Stimulated activated CD4-positive, alpha-beta T cell treated with anti-CD3 and anti-CD28 coated beads, Interleukin-1b, Interleukin-23, amount 100 ng/mL, for 24 hours (primary cell): ENCODE measurements around the gene UBL4A.

ENCODE experiments used
- DNase-seq, 4 experiments: peaks; one replicate each; pipeline ENCODE4 v3.0.0-alpha.2; 2020; ENCODE audit warnings: low read depth in 4 of 4, low spot score in 1 of 4

UBL4A gene

DNA sequence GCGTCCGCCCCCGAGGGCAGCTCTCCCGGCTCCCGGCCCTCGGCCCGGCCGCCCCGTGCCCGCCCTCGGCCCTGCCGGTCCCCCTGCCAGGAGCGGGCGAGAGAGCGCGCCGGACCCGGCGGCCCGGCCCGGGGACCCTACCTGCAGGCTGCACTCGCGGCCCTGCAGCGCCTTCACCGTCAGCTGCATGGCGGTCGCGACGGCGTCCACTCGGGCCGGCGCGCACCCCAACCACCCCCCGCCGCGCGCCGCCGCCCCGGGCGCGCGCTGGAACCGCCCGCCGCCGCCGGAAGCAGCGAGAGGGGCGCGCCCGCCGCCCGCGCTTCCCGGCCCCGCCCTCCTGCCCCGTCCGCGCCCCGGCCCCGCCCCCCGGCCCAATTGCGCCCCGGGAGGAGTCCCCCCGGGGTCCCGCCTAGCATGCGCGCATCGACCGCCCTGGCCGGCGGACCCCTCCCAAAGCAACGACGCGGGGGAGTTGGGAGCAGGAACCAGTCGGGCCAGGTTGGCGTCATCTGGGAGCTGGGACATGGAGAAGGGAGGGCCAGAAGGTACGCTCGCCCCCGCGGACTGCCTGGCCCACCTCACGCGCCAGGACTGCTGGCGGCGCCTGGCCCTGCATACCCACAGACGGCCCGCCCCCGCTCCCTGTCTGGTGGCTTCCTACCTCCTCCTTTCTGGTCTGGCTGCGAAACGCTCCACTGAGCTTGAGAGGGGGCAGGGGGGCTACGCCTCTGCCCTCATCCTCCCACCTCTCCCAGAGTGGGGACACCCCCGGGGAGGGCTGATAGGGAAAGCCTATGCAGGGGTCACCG lies at the start of gene UBL4A:
Gene UBL4A, minus strand, starts transcription at position 220 of the 812 bp plus-strand sequence. Its CDS starts 31 bp downstream, at position 189.
- DNase-seq, result peak in 1 of 4 experiments; percentile 51

- no peak for DNase-seq
Measured at GRCh38 chrX:154535892-154536291, 49.5 kb upstream of the UBL4A start.

DNA sequence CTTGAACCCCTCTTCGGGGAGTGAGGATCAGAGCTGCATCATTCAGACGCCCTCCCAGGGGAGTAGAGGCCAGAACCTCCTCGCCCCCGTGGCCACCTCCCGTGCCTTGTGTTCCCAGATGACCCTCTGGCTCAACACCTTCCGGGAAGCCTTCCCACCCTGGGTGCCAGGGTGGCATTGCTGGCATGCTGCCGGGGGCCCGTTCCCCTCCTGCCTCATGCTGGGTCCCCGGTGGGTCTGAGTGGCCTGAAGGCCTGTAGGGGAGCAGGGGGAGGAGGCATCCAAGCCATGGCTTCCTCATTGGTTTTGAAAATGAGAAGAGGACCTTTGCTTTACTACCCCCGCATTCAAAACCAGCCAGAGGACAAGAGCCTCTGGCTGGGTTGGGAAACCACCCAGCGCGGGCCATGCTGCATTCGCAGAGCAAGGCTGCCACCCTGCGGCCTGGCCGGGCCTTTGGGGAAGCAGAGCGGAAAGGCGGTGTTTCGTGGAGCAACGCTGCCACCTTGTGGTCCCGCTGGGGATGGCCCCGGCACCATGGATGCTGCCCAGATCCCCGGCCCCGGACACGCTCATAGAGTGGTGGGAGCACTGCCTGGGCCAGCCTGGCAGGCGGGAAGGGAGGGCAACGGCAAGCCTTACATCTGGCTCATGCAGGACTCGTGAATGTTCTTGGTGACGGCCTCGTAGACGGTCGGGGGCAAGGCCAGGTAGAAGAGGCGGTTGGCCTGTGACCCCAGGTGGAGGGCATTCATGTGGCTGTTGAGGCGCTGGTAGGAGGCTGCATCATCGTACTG lies 48.3 kb upstream of the UBL4A start:
- DNase-seq, result peak; percentile 64 to 91 (median 76)

- DNase-seq, result no peak
Measured at GRCh38 chrX:154532690-154533089, 46.3 kb upstream of the UBL4A start.

DNA sequence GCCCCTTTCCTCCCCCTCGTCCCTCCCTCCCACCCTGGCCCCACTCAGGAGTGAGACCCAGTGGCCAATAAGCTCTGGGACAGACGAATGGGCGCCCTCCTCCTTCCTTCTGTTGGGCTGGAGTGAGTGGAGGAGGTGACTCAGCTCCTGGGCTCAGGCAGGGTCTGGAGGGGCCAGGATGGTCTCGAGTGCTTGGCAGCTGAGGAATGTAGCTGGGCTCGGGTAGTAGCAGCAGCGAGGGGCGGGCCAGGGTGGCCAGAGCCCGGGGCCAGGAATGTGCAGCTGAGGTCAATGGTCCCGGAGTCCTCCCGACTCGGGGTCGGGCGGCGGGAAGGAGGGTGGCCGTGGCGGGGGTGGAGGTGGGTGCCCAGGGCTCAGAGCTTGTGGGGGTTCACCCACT lies 45.2 kb upstream of the UBL4A start:
- DNase-seq, result no peak

GRCh38 chrX:154530286-154530685 lies 43.9 kb upstream of the UBL4A start:
- DNase-seq, result no peak

- no peak for DNase-seq
Measured at GRCh38 chrX:154529206-154529612, 42.8 kb upstream of the UBL4A start.

GRCh38 chrX:154526901-154527675 lies 40.7 kb upstream of the UBL4A start:
- DNase-seq, result peak in 3 of 4 experiments; percentile 33 to 51 (median 36)

DNA sequence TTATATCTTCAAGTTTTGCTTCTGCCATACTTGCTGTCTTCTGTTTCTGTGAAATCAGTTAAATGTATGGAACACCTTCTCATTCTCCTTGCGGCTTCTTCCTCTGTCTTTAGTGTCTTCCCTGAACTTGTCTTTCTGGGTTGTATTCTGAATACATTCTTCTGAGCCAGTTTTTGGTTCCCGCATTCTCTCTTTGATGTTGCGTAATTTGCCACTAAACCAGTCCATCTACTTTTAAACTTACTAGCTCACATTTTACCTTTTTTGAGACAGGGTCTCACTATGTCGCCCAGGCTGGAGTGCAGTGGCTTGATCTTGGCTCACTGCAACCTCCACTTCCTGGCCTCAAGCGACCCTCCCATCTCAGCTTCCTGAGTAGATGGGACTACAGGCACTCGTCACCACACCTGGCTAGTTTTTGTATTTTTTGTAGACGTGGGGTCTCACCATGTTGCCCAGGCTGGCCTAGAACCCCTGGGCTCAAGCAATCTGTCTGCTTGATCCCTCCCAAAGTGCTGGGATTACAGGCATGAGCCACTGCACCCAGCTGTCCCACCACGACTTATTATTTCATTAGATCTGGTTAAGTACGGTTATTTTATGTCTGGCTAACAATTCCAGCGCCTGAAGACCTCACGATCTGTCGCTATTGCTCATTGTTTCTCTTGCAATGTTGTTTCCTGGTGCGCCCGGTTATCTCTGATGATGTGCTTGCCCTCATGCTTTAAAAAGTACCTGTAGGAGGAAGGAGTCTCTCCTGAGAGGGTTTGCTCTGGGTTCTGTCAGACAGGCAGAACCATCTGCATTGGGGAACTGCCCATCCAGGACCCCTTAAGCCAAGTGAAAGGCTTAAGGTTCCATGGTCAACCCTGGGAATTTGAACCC lies 39.4 kb upstream of the UBL4A start:
- no peak for DNase-seq

DNA sequence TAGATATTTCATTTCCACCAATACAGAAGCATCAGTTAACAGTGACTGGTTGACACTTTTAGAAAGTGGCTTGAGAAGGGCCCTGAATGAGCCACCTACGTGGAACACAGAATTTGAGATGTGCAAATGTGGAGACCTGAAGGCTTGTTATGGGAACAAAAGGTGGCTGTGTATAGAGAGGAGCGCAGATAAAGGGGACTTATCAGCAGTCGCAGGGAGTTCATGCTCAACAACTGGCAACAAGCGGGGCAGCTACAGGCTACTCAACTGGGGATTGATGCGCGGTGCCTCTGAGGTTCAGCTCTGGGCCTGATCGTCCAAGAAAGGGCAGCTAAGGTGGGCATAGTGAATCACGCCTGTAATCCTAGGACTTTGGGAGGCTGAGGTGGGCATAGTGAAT lies 33.0 kb upstream of the UBL4A start:
- no peak for DNase-seq

GRCh38 chrX:154517101-154517781 lies 30.8 kb upstream of the UBL4A start:
- no peak for DNase-seq

DNA sequence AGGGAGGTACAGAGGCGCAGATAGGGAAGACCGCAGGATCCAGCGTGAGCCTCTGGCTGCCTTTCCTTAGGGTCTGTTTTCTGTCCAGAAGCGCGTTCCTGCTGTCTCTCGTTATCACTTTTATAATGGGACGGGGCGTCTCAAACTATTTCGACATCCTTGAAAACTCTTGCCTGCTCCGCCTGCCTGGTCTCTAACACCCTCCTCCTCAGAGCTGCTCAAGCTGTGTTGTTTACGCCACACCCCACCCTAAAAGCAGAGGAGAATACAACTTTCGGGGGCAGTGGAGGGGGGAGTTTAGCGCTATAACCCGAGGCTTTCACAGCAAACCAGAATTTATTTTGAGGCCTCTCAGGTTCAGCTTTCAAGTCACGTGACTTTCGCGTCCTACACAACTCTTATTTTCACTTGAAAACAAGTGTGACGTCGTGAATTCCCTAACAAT lies 30.3 kb upstream of the UBL4A start:
- no peak for DNase-seq

DNA sequence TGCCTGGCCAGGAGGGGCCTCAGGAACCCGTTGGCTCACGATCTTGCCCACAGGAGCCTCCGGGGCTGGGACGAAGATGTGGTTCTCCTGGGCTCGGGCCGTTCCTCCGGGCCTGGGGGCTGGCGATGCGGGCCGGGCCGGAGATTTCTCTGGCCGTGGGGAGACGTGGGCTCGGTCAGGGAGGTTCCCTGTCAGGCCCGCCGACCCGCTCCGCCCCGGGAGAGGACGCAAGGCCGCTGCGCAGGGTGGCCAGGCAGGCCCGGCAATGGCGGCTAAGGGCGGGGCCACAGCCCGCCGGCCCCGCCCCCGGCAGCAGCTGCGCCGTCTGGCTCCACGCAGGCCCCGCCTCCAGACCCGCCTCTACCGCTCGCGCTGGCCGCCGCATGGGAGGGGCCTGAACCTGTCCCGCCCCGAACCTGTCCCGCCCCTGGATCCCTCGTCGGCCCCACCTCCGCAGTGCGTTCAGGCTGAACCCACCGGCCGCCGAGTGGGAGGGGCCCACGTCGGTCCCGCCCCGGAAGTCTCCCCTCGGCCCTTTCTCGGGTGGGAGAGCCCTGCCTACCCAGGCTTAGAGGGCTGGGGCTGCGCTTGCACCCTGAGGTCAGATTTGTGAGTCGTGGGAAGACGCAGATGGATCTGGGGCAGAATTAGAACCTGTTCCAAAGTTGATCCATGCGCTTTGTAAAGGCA lies 29.7 kb upstream of the UBL4A start, which contains the start of gene FAM3A:
Gene FAM3A, minus strand, starts transcription at position 267 of the 690 bp plus-strand sequence. CDS start 460 bp downstream, outside the sequence.
- peak; percentile 79 to 87 (median 82) for DNase-seq

DNA sequence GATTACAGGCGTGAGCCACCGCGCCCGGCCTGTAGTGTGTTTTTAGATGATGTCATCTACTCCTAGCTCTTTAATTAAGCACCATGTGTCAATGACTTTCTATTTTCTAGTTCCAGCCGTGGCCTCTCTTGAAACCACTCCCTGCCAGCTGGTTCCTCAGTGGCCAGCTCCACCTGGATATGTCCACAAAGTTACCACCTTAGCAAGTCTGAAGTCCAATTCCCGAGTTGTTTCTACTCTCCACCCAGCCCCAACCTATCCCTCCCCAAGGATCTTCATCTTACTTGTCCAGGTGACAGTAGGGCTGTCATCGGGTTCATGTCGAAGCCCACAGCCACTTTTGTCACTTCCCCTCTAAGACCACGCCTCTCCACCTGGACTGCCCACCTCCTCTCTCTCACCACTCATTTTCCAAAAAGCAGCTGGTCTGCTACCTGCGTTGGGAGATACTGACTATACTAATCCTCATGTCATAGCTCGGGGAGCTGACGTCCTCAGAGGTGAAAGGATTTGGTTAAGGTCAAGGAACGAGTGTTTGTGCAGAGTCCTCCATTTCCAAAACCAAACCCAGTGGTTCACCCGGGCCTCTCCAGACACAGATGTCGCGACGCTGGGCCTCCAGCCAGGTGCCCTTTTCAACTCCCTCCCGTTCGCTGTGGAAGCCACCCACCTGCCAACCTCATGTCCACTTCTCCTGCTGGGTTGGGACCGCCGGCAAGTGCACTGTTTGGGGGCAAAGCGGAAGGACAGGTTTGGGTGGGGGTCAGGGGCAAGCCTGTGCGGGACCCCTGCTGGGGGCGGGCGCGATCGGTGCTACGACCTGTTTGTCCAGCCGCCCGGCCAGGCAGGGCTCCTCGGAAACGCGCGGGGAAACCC lies 28.9 kb upstream of the UBL4A start:
- DNase-seq, result no peak

GRCh38 chrX:154513716-154514115 lies 27.3 kb upstream of the UBL4A start:
- no peak for DNase-seq

DNA sequence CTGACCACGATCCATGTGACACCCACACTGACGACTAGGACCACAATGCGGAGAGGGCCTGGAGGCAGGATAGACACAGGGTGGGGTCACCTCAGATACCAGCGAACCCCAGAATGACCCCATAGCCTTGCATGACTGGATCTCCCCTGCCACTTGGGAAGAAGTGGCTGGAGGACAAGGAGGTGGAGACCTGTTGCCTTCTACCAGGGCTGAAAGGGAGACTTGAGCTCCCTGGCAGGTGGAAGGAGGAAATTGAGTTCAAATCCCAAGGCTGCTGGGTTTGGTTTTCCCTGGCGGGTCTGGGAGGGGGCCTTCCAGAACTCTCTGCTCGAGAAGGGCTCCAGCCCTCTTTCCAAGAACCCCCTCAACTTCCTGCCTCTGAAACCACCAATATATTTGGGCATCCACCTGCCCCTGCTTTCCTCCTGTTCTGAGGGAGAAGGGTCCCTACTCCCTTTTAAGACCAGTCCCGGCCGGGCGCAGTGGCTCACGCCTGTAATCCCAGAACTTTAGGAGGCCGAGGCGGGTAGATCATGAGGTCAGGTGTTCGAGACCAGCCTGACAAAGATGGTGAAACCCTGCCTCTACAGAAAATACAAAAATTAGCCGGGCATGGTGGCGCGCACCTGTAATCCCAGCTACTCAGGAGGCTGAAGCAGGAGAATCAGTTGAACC lies 26.6 kb upstream of the UBL4A start:
- DNase-seq, result no peak

DNA sequence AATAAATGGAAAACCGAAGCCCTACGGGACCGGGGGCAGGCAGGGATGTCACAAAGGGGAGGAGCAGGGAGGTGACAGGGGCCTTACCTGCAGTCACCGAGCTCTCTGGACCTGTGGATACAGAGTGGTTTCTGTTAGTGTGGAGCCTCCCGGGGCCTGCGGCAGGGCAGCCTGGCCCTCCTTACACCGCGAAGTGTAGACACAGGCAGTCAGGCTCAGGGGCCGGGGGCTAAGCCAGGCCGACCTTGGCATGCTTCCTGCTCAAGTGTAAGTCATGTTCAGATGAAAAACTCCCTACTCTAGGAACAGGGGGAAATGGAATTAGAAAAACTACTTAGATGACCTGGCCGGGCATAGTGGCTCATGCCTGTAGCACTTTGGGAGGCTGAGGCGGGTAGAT lies 25.3 kb upstream of the UBL4A start:
- no peak for DNase-seq

DNA sequence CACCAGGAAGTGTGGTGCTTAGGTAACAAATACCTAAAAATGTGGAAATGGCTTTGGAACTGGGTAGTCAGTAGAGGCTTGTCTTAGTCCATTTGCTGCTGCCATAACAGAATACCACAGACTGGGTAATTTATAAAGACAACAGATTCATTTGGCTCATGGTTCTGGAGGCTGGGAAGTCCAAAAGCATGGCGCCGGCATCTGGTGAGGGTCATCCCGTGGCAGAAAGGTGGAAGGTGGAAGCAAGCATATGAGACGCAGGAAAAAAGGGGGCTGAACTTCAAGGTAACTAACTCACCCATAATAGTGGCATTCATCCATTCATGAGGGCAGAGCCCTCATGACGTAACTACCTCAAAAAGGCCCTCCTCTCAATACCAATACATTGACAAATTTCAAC lies 23.0 kb upstream of the UBL4A start:
- DNase-seq, result no peak
